HCT116 (cell line): Measurements from ENCODE around the gene KDM5A. TPM values are rescaled to one million over a fixed set of nuclear protein-coding genes. Genes with fewer than 3 reads are reported as not detected.

Experiments used
- ATAC-seq: fragments of 200-7000 bp; cut with Tn5 transposase; 2 replicates; pipeline ENCODE4 v1.9.1; 2020; ENCODE audit warnings: mild to moderate bottlenecking, moderate library complexity
- BruUV-seq: library from RNA; stranded (reverse); fragments of 400-500 nt; replicated peaks from 2 replicates; lab custom pipeline; 2021; lab: Mats Ljungman, UMichigan
- CTCF ChIA-PET: fragments of 300-600 bp; sonication (Branson Sonifier 250); formaldehyde crosslinking; loops from one replicate; lab custom pipeline; 2021; ENCODE audit warnings: antibody characterized with exemption; lab: Charles Lee
- POLR2A ChIA-PET: fragments of 300-600, 350-600 bp; sonication (Branson Sonifier 250); formaldehyde crosslinking; loops from one replicate; lab custom pipeline; 2021; ENCODE audit warnings: antibody characterized with exemption; lab: Charles Lee
- RAD21 ChIA-PET, 2 experiments: fragments of 300-600 bp; sonication (Branson Sonifier 250); formaldehyde crosslinking; loops; one replicate each; lab custom pipeline; 2023; ENCODE audit warnings: low total read pairs in 2 of 2; ENCODE audit not compliant: uncharacterized antibody in 2 of 2, unreplicated experiment in 2 of 2, low non-redundant PET in 1 of 2; lab: Charles Lee
- DNase-seq: peaks from one replicate; pipeline ENCODE4 v3.0.0-alpha.2; 2010; ENCODE audit warnings: low read depth, low spot score
- H2AFZ ChIP-seq: fragments of 200-600 bp; shearing (Covaris generic), sonication (generic); 2 replicates; pipeline ENCODE4 v1.6.1; 2017; ENCODE audit warnings: low read depth, mixed run types, mixed read lengths, antibody characterized with exemption, low read length; ENCODE audit not compliant: poor library complexity, severe bottlenecking
- H3K27ac ChIP-seq: 2 replicates; pipeline ENCODE4 v1.5.1; 2012; ENCODE audit warnings: low read depth, low read length
- H3K27me3 ChIP-seq: fragments of 200-600 bp; sonication (generic); 2 replicates; pipeline ENCODE4 v1.6.1; 2016; ENCODE audit warnings: mixed run types, low read length, mixed read lengths; ENCODE audit not compliant: insufficient read depth
- H3K36me3 ChIP-seq, 2 experiments: fragments of 200-500 bp in 1 of 2; fragments of 200-600 bp in 1 of 2; sonication (Bioruptor generic) in 1 of 2; sonication (generic) in 1 of 2; 2 replicates each; pipeline versions ENCODE4 v1.5.1 to v1.6.1; 2014 to 2016; ENCODE audit warnings: low read length in 2 of 2, inconsistent platforms in 1 of 2, mixed read lengths in 1 of 2, mixed run types in 1 of 2; ENCODE audit not compliant: insufficient read depth in 2 of 2, control insufficient read depth in 1 of 2
- H3K4me1 ChIP-seq, 2 experiments: fragments of 200-600 bp in 1 of 2; sonication (generic) in 1 of 2; 2 replicates each; pipeline versions ENCODE4 v1.5.1 to v1.6.1; 2012 to 2017; ENCODE audit warnings: low read length in 2 of 2, inconsistent platforms in 1 of 2, mild to moderate bottlenecking in 1 of 2, mixed read lengths in 1 of 2, mixed run types in 1 of 2, moderate library complexity in 1 of 2; ENCODE audit not compliant: insufficient read depth in 2 of 2, control insufficient read depth in 1 of 2
- H3K4me2 ChIP-seq: fragments of 200-600 bp; sonication (generic); 2 replicates; pipeline ENCODE4 v1.6.1; 2017; ENCODE audit warnings: mixed run types, low read length, mixed read lengths
- H3K4me3 ChIP-seq, 2 experiments: fragments of 200-600 bp in 1 of 2; sonication (generic) in 1 of 2; replicated peaks in 1 of 2; 2 replicates each; pipeline ENCODE4 v1.5.1; 2011 to 2016; ENCODE audit warnings: low read length in 2 of 2, control low read depth in 1 of 2, low read depth in 1 of 2, mild to moderate bottlenecking in 1 of 2, mixed read lengths in 1 of 2, mixed run types in 1 of 2
- H3K79me2 ChIP-seq: fragments of 200-600 bp; sonication (generic); 2 replicates; pipeline ENCODE4 v1.6.1; 2017; ENCODE audit warnings: mild to moderate bottlenecking, mixed run types, low read length, moderate library complexity, mixed read lengths; ENCODE audit not compliant: insufficient read depth
- H3K9ac ChIP-seq: fragments of 200-600 bp; sonication (generic); 2 replicates; pipeline ENCODE4 v1.6.1; 2016; ENCODE audit warnings: low read length, mixed read lengths
- H3K9me2 ChIP-seq: fragments of 200-600 bp; sonication (generic), shearing (Covaris generic); 2 replicates; pipeline ENCODE4 v1.6.1; 2017; ENCODE audit warnings: mixed run types, mild to moderate bottlenecking, moderate library complexity; ENCODE audit not compliant: insufficient read depth
- H3K9me3 ChIP-seq, 2 experiments: fragments of 200-500 bp in 1 of 2; fragments of 200-600 bp in 1 of 2; sonication (Bioruptor generic) in 1 of 2; sonication (generic) in 1 of 2; 2 replicates each; pipeline ENCODE4 v1.6.1; 2014 to 2017; ENCODE audit warnings: low read length in 2 of 2, mixed read lengths in 2 of 2, inconsistent platforms in 1 of 2, low read depth in 1 of 2, mild to moderate bottlenecking in 1 of 2, mixed run types in 1 of 2, moderate library complexity in 1 of 2; ENCODE audit not compliant: control insufficient read depth in 1 of 2, insufficient read depth in 1 of 2
- H4K20me1 ChIP-seq: fragments of 200-600 bp; sonication (generic), shearing (Covaris generic); 2 replicates; pipeline ENCODE4 v1.6.1; 2017; ENCODE audit warnings: mixed run types, mild to moderate bottlenecking, moderate library complexity; ENCODE audit not compliant: insufficient read depth
- CBX3 ChIP-seq: IDR thresholded peaks from 2 replicates; pipeline ENCODE4 v1.6.1; 2012; ENCODE audit warnings: low read depth
- CEBPB ChIP-seq: IDR thresholded peaks from 2 replicates; pipeline ENCODE4 v1.6.1; 2012; ENCODE audit warnings: low read depth
- EGR1 ChIP-seq: IDR thresholded peaks from 2 replicates; pipeline ENCODE4 v1.6.1; 2012; ENCODE audit warnings: low read depth
- ELF1 ChIP-seq: IDR thresholded peaks from 2 replicates; pipeline ENCODE4 v1.6.1; 2012; ENCODE audit warnings: low read depth, borderline replicate concordance
- EZH2 ChIP-seq: fragments of 200-600 bp; sonication (generic); IDR thresholded peaks from 2 replicates; pipeline ENCODE4 v1.6.1; 2017; ENCODE audit warnings: antibody characterized with exemption, mixed run types
- EZH2phosphoT487 ChIP-seq: fragments of 200-600 bp; IDR thresholded peaks from 2 replicates; pipeline ENCODE4 v1.6.1; 2018; ENCODE audit warnings: antibody characterized with exemption, borderline replicate concordance
- FOSL1 ChIP-seq: IDR thresholded peaks from 2 replicates; pipeline ENCODE4 v1.6.1; 2012; ENCODE audit warnings: low read depth
- POLR2A ChIP-seq: IDR thresholded peaks from 2 replicates; pipeline ENCODE4 v1.7.0; 2011; ENCODE audit warnings: borderline replicate concordance; ENCODE audit not compliant: insufficient read depth, insufficient read length; ENCODE audit errors: extremely low read depth
- POLR2AphosphoS5 ChIP-seq: IDR thresholded peaks from 2 replicates; pipeline ENCODE4 v1.6.1; 2011; ENCODE audit warnings: mild to moderate bottlenecking, low read depth, low read length, moderate library complexity
- SIN3A ChIP-seq: IDR thresholded peaks from 2 replicates; pipeline ENCODE4 v1.6.1; 2012; ENCODE audit warnings: low read depth
- SP1 ChIP-seq: IDR thresholded peaks from 2 replicates; pipeline ENCODE4 v1.6.1; 2012; ENCODE audit warnings: low read depth
- SRF ChIP-seq: IDR thresholded peaks from 2 replicates; pipeline ENCODE4 v1.6.1; 2012; ENCODE audit warnings: low read depth
- YY1 ChIP-seq: IDR thresholded peaks from 2 replicates; pipeline ENCODE4 v1.6.1; 2011; ENCODE audit warnings: low read length, low read depth, moderate library complexity, mild to moderate bottlenecking; ENCODE audit not compliant: insufficient replicate concordance; ENCODE audit errors: extremely low read depth
- ZFX ChIP-seq: fragments of 450-650 bp; IDR thresholded peaks from 2 replicates; pipeline ENCODE4 v1.6.1; 2017
- ZNF274 ChIP-seq: fragments of 200-500 bp; sonication (Bioruptor generic); IDR thresholded peaks from 2 replicates; pipeline ENCODE4 v1.6.1; 2014; ENCODE audit warnings: mild to moderate bottlenecking, low read depth, low read length, inconsistent platforms
- intact Hi-C: fragments of 100-400 bp; cut with micrococcal nuclease; formaldehyde crosslinking; loops from 2 replicates; pipeline ENCODE4 v1.10.0; 2022
- total RNA-seq: library from RNA; stranded (reverse); gene quantifications from one replicate; pipeline ENCODE4 v1.2.1, GENCODE V29; 2021; ENCODE audit not compliant: unreplicated experiment
- TF ChIP-seq, protein P1 (sequence below), 3 experiments: fragments of 200-600 bp in 1 of 3; sonication (generic) in 1 of 3; IDR thresholded peaks in 2 of 3; conservative IDR thresholded peaks in 1 of 3; 2 replicates each; pipeline ENCODE4 v1.5.1; 2012 to 2017; ENCODE audit warnings: low read depth in 2 of 3, low read length in 2 of 3, antibody characterized with exemption in 1 of 3, borderline replicate concordance in 1 of 3, control low read depth in 1 of 3, mild to moderate bottlenecking in 1 of 3, mixed read lengths in 1 of 3, mixed run types in 1 of 3, moderate library complexity in 1 of 3; ENCODE audit not compliant: insufficient read depth in 1 of 3
- TF ChIP-seq, protein P2 (sequence below): IDR thresholded peaks from 2 replicates; pipeline ENCODE4 v1.6.1; 2012
- TF ChIP-seq, protein P3 (sequence below): IDR thresholded peaks from 2 replicates; pipeline ENCODE4 v1.6.1; 2012
- TF ChIP-seq, protein P4 (sequence below): IDR thresholded peaks from 2 replicates; pipeline ENCODE4 v1.6.1; 2012; ENCODE audit warnings: low read depth

Gene KDM5A
- total RNA-seq, 1 experiment from 2014 or later = 49.0 TPM

DNA sequence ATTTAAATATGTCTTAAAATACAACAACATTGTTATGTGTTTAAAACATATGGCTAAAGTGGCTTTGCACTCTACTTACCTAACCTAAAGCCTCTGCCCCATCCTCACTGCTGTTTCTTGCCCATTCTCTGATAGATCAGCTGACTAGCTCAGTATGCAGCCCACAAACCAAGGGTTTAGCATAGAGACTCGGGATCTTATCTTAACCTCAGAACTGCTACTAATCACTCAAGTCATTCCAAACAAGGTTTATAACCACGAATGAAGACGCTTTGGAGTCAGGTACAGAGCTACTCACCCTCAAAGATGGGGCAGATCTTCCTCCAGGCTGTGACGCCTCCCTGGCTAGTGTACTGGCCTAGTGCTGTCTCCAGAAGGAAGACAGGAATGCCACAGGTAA is 145.7 kb downstream of the KDM5A start:
- Histone ChIP-seq H3K36me3 (no peaks in the 10 kb centered on the region), H3K9me2 (no peaks in the 10 kb centered on the region), H3K4me1 (no peaks in the 10 kb centered on the region), H3K79me2 (no peaks in the 10 kb centered on the region), H3K9me3 (peaks cover 5 to 6% of the 10 kb centered on the region in 2 experiments; a peak in 2 of 4 replicates)
- ChIA-PET POLR2A (no interaction called here), RAD21 (no interaction called here)
- TF ChIP-seq YY1 = no peak
- no peak for TF ChIP-seq EGR1
- no peak for TF ChIP-seq EZH2
- TF ChIP-seq POLR2A = no peak
- TF ChIP-seq, protein P1, sequence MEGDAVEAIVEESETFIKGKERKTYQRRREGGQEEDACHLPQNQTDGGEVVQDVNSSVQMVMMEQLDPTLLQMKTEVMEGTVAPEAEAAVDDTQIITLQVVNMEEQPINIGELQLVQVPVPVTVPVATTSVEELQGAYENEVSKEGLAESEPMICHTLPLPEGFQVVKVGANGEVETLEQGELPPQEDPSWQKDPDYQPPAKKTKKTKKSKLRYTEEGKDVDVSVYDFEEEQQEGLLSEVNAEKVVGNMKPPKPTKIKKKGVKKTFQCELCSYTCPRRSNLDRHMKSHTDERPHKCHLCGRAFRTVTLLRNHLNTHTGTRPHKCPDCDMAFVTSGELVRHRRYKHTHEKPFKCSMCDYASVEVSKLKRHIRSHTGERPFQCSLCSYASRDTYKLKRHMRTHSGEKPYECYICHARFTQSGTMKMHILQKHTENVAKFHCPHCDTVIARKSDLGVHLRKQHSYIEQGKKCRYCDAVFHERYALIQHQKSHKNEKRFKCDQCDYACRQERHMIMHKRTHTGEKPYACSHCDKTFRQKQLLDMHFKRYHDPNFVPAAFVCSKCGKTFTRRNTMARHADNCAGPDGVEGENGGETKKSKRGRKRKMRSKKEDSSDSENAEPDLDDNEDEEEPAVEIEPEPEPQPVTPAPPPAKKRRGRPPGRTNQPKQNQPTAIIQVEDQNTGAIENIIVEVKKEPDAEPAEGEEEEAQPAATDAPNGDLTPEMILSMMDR (IDR thresholded peaks at IDR 0.05 in 2 of 3, conservative IDR thresholded peaks at IDR 0.05 in 1 of 3; ENCODE audit: borderline replicate concordance in 1 of 3, insufficient read depth in 1 of 3, low read depth in 2 of 3, low read length in 2 of 3) = no peak
- TF ChIP-seq, protein P2, sequence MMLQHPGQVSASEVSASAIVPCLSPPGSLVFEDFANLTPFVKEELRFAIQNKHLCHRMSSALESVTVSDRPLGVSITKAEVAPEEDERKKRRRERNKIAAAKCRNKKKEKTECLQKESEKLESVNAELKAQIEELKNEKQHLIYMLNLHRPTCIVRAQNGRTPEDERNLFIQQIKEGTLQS = no peak
- TF ChIP-seq, protein P3, sequence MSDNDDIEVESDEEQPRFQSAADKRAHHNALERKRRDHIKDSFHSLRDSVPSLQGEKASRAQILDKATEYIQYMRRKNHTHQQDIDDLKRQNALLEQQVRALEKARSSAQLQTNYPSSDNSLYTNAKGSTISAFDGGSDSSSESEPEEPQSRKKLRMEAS = no peak
- no peak for TF ChIP-seq POLR2AphosphoS5
- no peak for TF ChIP-seq EZH2phosphoT487
- no peak for TF ChIP-seq SRF
- TF ChIP-seq, protein P4, sequence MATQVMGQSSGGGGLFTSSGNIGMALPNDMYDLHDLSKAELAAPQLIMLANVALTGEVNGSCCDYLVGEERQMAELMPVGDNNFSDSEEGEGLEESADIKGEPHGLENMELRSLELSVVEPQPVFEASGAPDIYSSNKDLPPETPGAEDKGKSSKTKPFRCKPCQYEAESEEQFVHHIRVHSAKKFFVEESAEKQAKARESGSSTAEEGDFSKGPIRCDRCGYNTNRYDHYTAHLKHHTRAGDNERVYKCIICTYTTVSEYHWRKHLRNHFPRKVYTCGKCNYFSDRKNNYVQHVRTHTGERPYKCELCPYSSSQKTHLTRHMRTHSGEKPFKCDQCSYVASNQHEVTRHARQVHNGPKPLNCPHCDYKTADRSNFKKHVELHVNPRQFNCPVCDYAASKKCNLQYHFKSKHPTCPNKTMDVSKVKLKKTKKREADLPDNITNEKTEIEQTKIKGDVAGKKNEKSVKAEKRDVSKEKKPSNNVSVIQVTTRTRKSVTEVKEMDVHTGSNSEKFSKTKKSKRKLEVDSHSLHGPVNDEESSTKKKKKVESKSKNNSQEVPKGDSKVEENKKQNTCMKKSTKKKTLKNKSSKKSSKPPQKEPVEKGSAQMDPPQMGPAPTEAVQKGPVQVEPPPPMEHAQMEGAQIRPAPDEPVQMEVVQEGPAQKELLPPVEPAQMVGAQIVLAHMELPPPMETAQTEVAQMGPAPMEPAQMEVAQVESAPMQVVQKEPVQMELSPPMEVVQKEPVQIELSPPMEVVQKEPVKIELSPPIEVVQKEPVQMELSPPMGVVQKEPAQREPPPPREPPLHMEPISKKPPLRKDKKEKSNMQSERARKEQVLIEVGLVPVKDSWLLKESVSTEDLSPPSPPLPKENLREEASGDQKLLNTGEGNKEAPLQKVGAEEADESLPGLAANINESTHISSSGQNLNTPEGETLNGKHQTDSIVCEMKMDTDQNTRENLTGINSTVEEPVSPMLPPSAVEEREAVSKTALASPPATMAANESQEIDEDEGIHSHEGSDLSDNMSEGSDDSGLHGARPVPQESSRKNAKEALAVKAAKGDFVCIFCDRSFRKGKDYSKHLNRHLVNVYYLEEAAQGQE = no peak
- no peak for TF ChIP-seq ELF1
- TF ChIP-seq ZFX = no peak
- no peak for TF ChIP-seq SIN3A
- no peak for TF ChIP-seq CEBPB
- no peak for TF ChIP-seq FOSL1
- no peak for TF ChIP-seq ZNF274
- TF ChIP-seq SP1 = no peak
- no peak for TF ChIP-seq CBX3
- TF ChIP-seq, all 23 proteins: peak for 0
- Histone ChIP-seq H3K27me3 (no peaks in the 10 kb centered on the region), H2AFZ (no peak overlapping the region), H3K4me2 (no peak overlapping the region), H4K20me1 (no peaks in the 10 kb centered on the region), H3K27ac (no peak overlapping the region), H3K4me3 (no peak overlapping the region), H3K9ac (no peak overlapping the region)
- BruUV-seq = no TSS peak
- CTCF ChIA-PET = no interaction called here
- ATAC-seq (no peak), DNase-seq (no peak)
- intact Hi-C loops = no loop called here
